Esophagus muscularis mucosa (tissue), 4 donors: ENCODE results near the gene SLC9A6.

ENCODE experiments used
- CTCF ChIP-seq, 3 experiments: fragments of 200-600 bp in 2 of 3; fragments of 450-650 bp in 1 of 3; sonication (generic) in 2 of 3; IDR thresholded peaks; one replicate each; pipeline ENCODE4 v1.5.1; 2017 to 2019; ENCODE audit warnings: antibody characterized with exemption in 3 of 3, mild to moderate bottlenecking in 2 of 3, moderate library complexity in 1 of 3
- EP300 ChIP-seq: sonication (generic); formaldehyde crosslinking; IDR thresholded peaks from one replicate; pipeline ENCODE4 v1.6.1; 2017; ENCODE audit warnings: antibody characterized with exemption
- POLR2A ChIP-seq: fragments of 450-650 bp; IDR thresholded peaks from one replicate; pipeline ENCODE4 v1.6.1; 2017; ENCODE audit warnings: antibody characterized with exemption, moderate library complexity, mild to moderate bottlenecking, low read depth
- POLR2AphosphoS5 ChIP-seq, 2 donors: sonication (generic); formaldehyde crosslinking; IDR thresholded peaks; one replicate each; pipeline ENCODE4 v1.6.1; 2017; ENCODE audit warnings: antibody characterized with exemption in 2 of 2

GRCh38 chrX:136039485-136039884, 54.2 kb downstream of the SLC9A6 start:
- no peak for TF ChIP-seq EP300
- TF ChIP-seq POLR2A: no peak
- TF ChIP-seq CTCF (IDR thresholded peaks at IDR 0.05): no peak
- TF ChIP-seq POLR2AphosphoS5 (IDR thresholded peaks at IDR 0.05): no peak
